ENCODE data around the gene SYNE1. TPM values are rescaled to one million over a fixed set of nuclear protein-coding genes. Genes with fewer than 3 reads are reported as not detected.
A peak's percentile ranks its signal among the peaks of the same experiment; 100 is the strongest.

Gene SYNE1
- total RNA-seq, 3 donors from 2014 or later (not counting 1 experiment from before 2014, with no cell fraction given): 489 to 570 (median 498) TPM

GRCh38 chr6:152122434-152122833 is 514.7 kb downstream of the SYNE1 start:
- 95% methylated on average over 12 of the region's 12 CpGs for WGBS (ENCODE audit: insufficient coverage)
- intact Hi-C loops (cut with micrococcal nuclease): loop anchor here (10.0 kb wide), 1 partner anchor 448 kb away; no protein-coding TSS in a partner anchor
- peaks cover 0 to 2% of the 10 kb centered on the region in 2 donors for H3K9me3 Mint-ChIP-seq
- DNase-seq (no peak), ATAC-seq (no peak)
- H3K36me3 Mint-ChIP-seq: peaks cover 24% of the 10 kb centered on the region
- H3K4me3 Mint-ChIP-seq: no peak overlapping the region
- no peaks in the 10 kb centered on the region for H3K27me3 Mint-ChIP-seq (ENCODE audit: low read depth in 2 of 2)
- Histone ChIP-seq H3K9me3 (ENCODE audit: control insufficient read depth, insufficient read depth, low read length) (no peaks in the 10 kb centered on the region), H3K27ac (ENCODE audit: low read length) (no peak overlapping the region), H3K27me3 (ENCODE audit: control insufficient read depth, insufficient read depth, low read length) (no peaks in the 10 kb centered on the region), H3K4me3 (ENCODE audit: low read length) (no peak overlapping the region), H3K36me3 (ENCODE audit: control insufficient read depth, insufficient read depth, low read length) (peaks cover 65% of the 10 kb centered on the region), H3K4me1 (ENCODE audit: control insufficient read depth, insufficient read depth, low read length) (no peaks in the 10 kb centered on the region)
- peaks cover 7 to 8% of the 10 kb centered on the region in 2 donors for H3K4me1 Mint-ChIP-seq
- no peak overlapping the region for H3K27ac Mint-ChIP-seq
- no peak for TF ChIP-seq CTCF (IDR thresholded peaks at IDR 0.05)

- H3K4me1 Mint-ChIP-seq: peaks cover 9% of the 10 kb centered on the region in 2 donors
- peaks cover 0 to 2% of the 10 kb centered on the region in 2 donors for H3K9me3 Mint-ChIP-seq
- intact Hi-C loops (cut with micrococcal nuclease): loop anchor here (10.0 kb wide), 1 partner anchor 447 kb away; no protein-coding TSS in a partner anchor
- H3K27ac ChIP-seq (ENCODE audit: low read length): no peak overlapping the region
- H3K27me3 Mint-ChIP-seq (ENCODE audit: low read depth in 2 of 2): no peaks in the 10 kb centered on the region
- no peak overlapping the region for H3K4me3 ChIP-seq (ENCODE audit: low read length)
- no peak for TF ChIP-seq CTCF (IDR thresholded peaks at IDR 0.05)
- ATAC-seq (no peak), DNase-seq (no peak)
- H3K4me3 Mint-ChIP-seq: no peak overlapping the region
- H3K36me3 Mint-ChIP-seq: peaks cover 24% of the 10 kb centered on the region
- H3K9me3 ChIP-seq (ENCODE audit: control insufficient read depth, insufficient read depth, low read length): no peaks in the 10 kb centered on the region
- H3K4me1 ChIP-seq (ENCODE audit: control insufficient read depth, insufficient read depth, low read length): no peaks in the 10 kb centered on the region
- WGBS (ENCODE audit: insufficient coverage): 94% methylated on average over 3 of the region's 3 CpGs
- peaks cover 63% of the 10 kb centered on the region for H3K36me3 ChIP-seq (ENCODE audit: control insufficient read depth, insufficient read depth, low read length)
- no peaks in the 10 kb centered on the region for H3K27me3 ChIP-seq (ENCODE audit: control insufficient read depth, insufficient read depth, low read length)
- no peak overlapping the region for H3K27ac Mint-ChIP-seq
These were observed 515.3 kb downstream of the SYNE1 start for GRCh38 chr6:152121910-152122309.

- no peaks in the 10 kb centered on the region for H3K27me3 ChIP-seq (ENCODE audit: control insufficient read depth, insufficient read depth, low read length)
- Mint-ChIP-seq H3K27ac (peak overlapping the region; percentile 5 to 28), H3K36me3 (peaks cover 24% of the 10 kb centered on the region), H3K27me3 (ENCODE audit: low read depth in 2 of 2) (no peaks in the 10 kb centered on the region), H3K9me3 (peaks cover 0 to 2% of the 10 kb centered on the region in 2 donors), H3K4me1 (peaks cover 9% of the 10 kb centered on the region in 2 donors), H3K4me3 (no peak overlapping the region)
- H3K36me3 ChIP-seq (ENCODE audit: control insufficient read depth, insufficient read depth, low read length): peaks cover 59% of the 10 kb centered on the region
- ATAC-seq (no peak), DNase-seq (no peak)
- no peaks in the 10 kb centered on the region for H3K4me1 ChIP-seq (ENCODE audit: control insufficient read depth, insufficient read depth, low read length)
- 93% methylated on average over 7 of the region's 7 CpGs for WGBS (ENCODE audit: insufficient coverage)
- TF ChIP-seq CTCF (IDR thresholded peaks at IDR 0.05): no peak
- intact Hi-C loops (cut with micrococcal nuclease): loop anchor here (10.0 kb wide), 1 partner anchor 445 kb away; no protein-coding TSS in a partner anchor
- no peak overlapping the region for H3K4me3 ChIP-seq (ENCODE audit: low read length)
- H3K27ac ChIP-seq (ENCODE audit: low read length): no peak overlapping the region
- no peaks in the 10 kb centered on the region for H3K9me3 ChIP-seq (ENCODE audit: control insufficient read depth, insufficient read depth, low read length)
These were observed 517.3 kb downstream of the SYNE1 start for GRCh38 chr6:152119831-152120230.

GRCh38 chr6:152118678-152119077 is 518.5 kb downstream of the SYNE1 start:
- ATAC-seq (no peak), DNase-seq (no peak)
- no peak overlapping the region for H3K4me3 ChIP-seq (ENCODE audit: low read length)
- H3K27me3 ChIP-seq (ENCODE audit: control insufficient read depth, insufficient read depth, low read length): no peaks in the 10 kb centered on the region
- H3K27me3 Mint-ChIP-seq (ENCODE audit: low read depth in 2 of 2): no peaks in the 10 kb centered on the region
- peaks cover 0 to 2% of the 10 kb centered on the region in 2 donors for H3K9me3 Mint-ChIP-seq
- intact Hi-C loops (cut with micrococcal nuclease): no loop called here
- H3K36me3 ChIP-seq (ENCODE audit: control insufficient read depth, insufficient read depth, low read length): peaks cover 50% of the 10 kb centered on the region
- H3K9me3 ChIP-seq (ENCODE audit: control insufficient read depth, insufficient read depth, low read length): no peaks in the 10 kb centered on the region
- 97% methylated on average over 5 of the region's 5 CpGs for whole genome bisulfite sequencing (ENCODE audit: insufficient coverage)
- TF ChIP-seq CTCF (IDR thresholded peaks at IDR 0.05): no peak
- peaks cover 24% of the 10 kb centered on the region for H3K36me3 Mint-ChIP-seq
- no peak overlapping the region for H3K4me3 Mint-ChIP-seq
- H3K4me1 ChIP-seq (ENCODE audit: control insufficient read depth, insufficient read depth, low read length): no peaks in the 10 kb centered on the region
- H3K27ac ChIP-seq (ENCODE audit: low read length): no peak overlapping the region
- H3K4me1 Mint-ChIP-seq: peaks cover 9% of the 10 kb centered on the region in 2 donors
- H3K27ac Mint-ChIP-seq: peak overlapping the region; percentile 5 to 28

Data from natural killer cell (primary cell).